K562 (cell line): ENCODE results near the gene PCK2. TPM values are rescaled to one million over a fixed set of nuclear protein-coding genes. Genes with fewer than 3 reads are reported as not detected.

Experiments
- ATAC-seq: fragments of 200-7000 bp; cut with Tn5 transposase; 3 replicates; pipeline ENCODE4 v1.9.1; 2020; ENCODE audit warnings: moderate library complexity
- BruUV-seq: library from RNA; stranded (reverse); fragments of 400-500 nt; replicated peaks from 2 replicates; lab custom pipeline; 2021; lab: Mats Ljungman, UMichigan
- CTCF ChIA-PET: fragments of 300-600 bp; formaldehyde crosslinking; extraction: SDS; loops from one replicate; lab custom pipeline; 2021; ENCODE audit warnings: low intra/inter-chr PET ratio; lab: Yijun Ruan, JAX
- POLR2A ChIA-PET: fragments of 300-600, 350-650 bp; sonication (Branson Sonifier 250); formaldehyde crosslinking; extraction: SDS; loops from one replicate; lab custom pipeline; 2021; ENCODE audit warnings: antibody characterized with exemption, inconsistent platforms; lab: Yijun Ruan, JAX
- DNase-seq, 4 experiments: peaks; one replicate each; pipeline versions ENCODE4 v3.0.0 to v3.0.0-alpha.2; 2011 to 2018; ENCODE audit warnings: low spot score in 3 of 4, mixed read lengths in 3 of 4; ENCODE audit errors: extremely low read depth in 1 of 4
- FAIRE-seq: peaks from 2 replicates; lab custom pipeline; 2011; peaks lifted over from hg19 to GRCh38; lab: Jason Lieb, UNC
- H2AFZ ChIP-seq: 2 replicates; pipeline ENCODE4 v1.6.0; 2011; ENCODE audit warnings: low read depth, low read length, control low read depth, inconsistent platforms
- H3K27ac ChIP-seq: fragments of 200-600 bp; 3 replicates; pipeline ENCODE4 v1.8.0; 2011; ENCODE audit warnings: low read depth, mild to moderate bottlenecking, control low read depth, inconsistent platforms, low read length, moderate library complexity, mixed read lengths; ENCODE audit errors: extremely low read depth
- H3K27me3 ChIP-seq, 2 experiments: fragments of 300-600 bp in 1 of 2; 2 replicates in 1 of 2; 3 replicates in 1 of 2; pipeline versions ENCODE4 v1.6.0 to v1.8.0; 2011; ENCODE audit warnings: inconsistent platforms in 2 of 2, low read length in 2 of 2, mild to moderate bottlenecking in 1 of 2, mixed read lengths in 1 of 2, moderate library complexity in 1 of 2; ENCODE audit not compliant: control insufficient read depth in 2 of 2, insufficient read depth in 2 of 2
- H3K36me3 ChIP-seq: fragments of 300-600 bp; 3 replicates; pipeline ENCODE4 v1.8.0; 2011; ENCODE audit warnings: mild to moderate bottlenecking, low read length, inconsistent platforms; ENCODE audit not compliant: control insufficient read depth, insufficient read depth
- H3K4me1 ChIP-seq, 2 experiments: fragments of 200-600 bp in 1 of 2; replicated peaks in 1 of 2; 2 replicates in 1 of 2; 3 replicates in 1 of 2; pipeline versions ENCODE4 v1.5.1 to v1.8.0; 2011; ENCODE audit warnings: inconsistent platforms in 2 of 2, low read length in 2 of 2, mild to moderate bottlenecking in 1 of 2, mixed read lengths in 1 of 2, moderate library complexity in 1 of 2; ENCODE audit not compliant: control insufficient read depth in 2 of 2, insufficient read depth in 2 of 2
- H3K4me2 ChIP-seq: 2 replicates; pipeline ENCODE4 v1.6.1; 2011; ENCODE audit warnings: low read length, control low read depth, inconsistent platforms, mixed read lengths; ENCODE audit not compliant: insufficient read depth
- H3K4me3 ChIP-seq: fragments of 200-600 bp; sonication (generic), shearing (Covaris generic); 2 replicates; pipeline ENCODE4 v1.5.1; 2016; ENCODE audit warnings: control low read depth, inconsistent platforms
- H3K79me2 ChIP-seq: fragments of 200-600 bp; 3 replicates; pipeline ENCODE4 v1.8.0; 2011; ENCODE audit warnings: low read length, inconsistent platforms; ENCODE audit not compliant: control insufficient read depth, insufficient read depth
- H3K9ac ChIP-seq, 2 experiments: 2 replicates each; pipeline versions ENCODE4 v1.6.0 to v1.6.1; 2011; ENCODE audit warnings: low read depth in 2 of 2, low read length in 2 of 2, control low read depth in 1 of 2, inconsistent platforms in 1 of 2, mild to moderate bottlenecking in 1 of 2, mixed read lengths in 1 of 2; ENCODE audit not compliant: insufficient read depth in 1 of 2
- H3K9me1 ChIP-seq: one replicate; pipeline ENCODE4 v1.6.0; 2011; ENCODE audit warnings: inconsistent platforms, mild to moderate bottlenecking, low read length, moderate library complexity; ENCODE audit not compliant: control insufficient read depth, insufficient read depth
- H3K9me3 ChIP-seq: replicated peaks from 2 replicates; pipeline ENCODE4 v1.5.1; 2011; ENCODE audit warnings: low read depth, low read length, inconsistent platforms; ENCODE audit not compliant: control insufficient read depth, insufficient read depth
- H4K20me1 ChIP-seq: replicated peaks from 2 replicates; pipeline ENCODE4 v1.6.1; 2011; ENCODE audit warnings: low read length, inconsistent platforms, mixed read lengths; ENCODE audit not compliant: control insufficient read depth, insufficient read depth
- BDP1 ChIP-seq: IDR thresholded peaks from 3 replicates; pipeline ENCODE4 v1.6.1; 2011; ENCODE audit not compliant: insufficient read length, insufficient read depth
- CCNT2 ChIP-seq: IDR thresholded peaks from 2 replicates; pipeline ENCODE4 v1.6.1; 2011; ENCODE audit warnings: borderline replicate concordance, low read depth, mild to moderate bottlenecking, moderate library complexity, mixed read lengths, low read length; ENCODE audit not compliant: insufficient read length; ENCODE audit errors: extremely low read depth
- ETV6 ChIP-seq, 3 experiments: fragments of 150-350 bp in 1 of 3; sonication (generic) in 1 of 3; formaldehyde crosslinking in 1 of 3; IDR thresholded peaks; 2 replicates each; pipeline versions ENCODE4 v1.6.1 to v1.8.0; 2014 to 2022; ENCODE audit warnings: borderline replicate concordance in 2 of 3, low read depth in 2 of 3, antibody characterized with exemption in 1 of 3, low read length in 1 of 3, mild to moderate bottlenecking in 1 of 3, missing genetic modification reagents in 1 of 3
- JUNB ChIP-seq: fragments of 450-650 bp; formaldehyde crosslinking; conservative IDR thresholded peaks from 2 replicates; pipeline ENCODE4 v1.4.0; 2020; ENCODE audit warnings: mild to moderate bottlenecking
- KAT2B ChIP-seq: IDR thresholded peaks from one replicate; pipeline ENCODE4 v1.6.1; 2012; ENCODE audit warnings: low read depth, mild to moderate bottlenecking, control low read depth, inconsistent platforms, low read length, moderate library complexity
- MAFG ChIP-seq: fragments of 450-650 bp; conservative IDR thresholded peaks from 2 replicates; pipeline ENCODE4 v1.6.1; 2016; ENCODE audit warnings: missing genetic modification characterization, missing compliant biosample characterization
- MECOM ChIP-seq: fragments of 250-450 bp; sonication (Bioruptor Pico); IDR thresholded peaks from 2 replicates; pipeline ENCODE4 v1.8.0; 2022; ENCODE audit warnings: inconsistent platforms
- ZFX ChIP-seq: sonication (generic); formaldehyde crosslinking; IDR thresholded peaks from 2 replicates; pipeline ENCODE4 v1.8.0; 2022; ENCODE audit warnings: mild to moderate bottlenecking, missing genetic modification reagents, moderate library complexity
- ZNF239 ChIP-seq: fragments of 250-450 bp; sonication (Bioruptor Pico); IDR thresholded peaks from 2 replicates; pipeline ENCODE4 v1.4.0; 2020; ENCODE audit warnings: mild to moderate bottlenecking
- ZNF583 ChIP-seq: fragments of 250-450 bp; sonication (Bioruptor Pico); IDR thresholded peaks from 2 replicates; pipeline ENCODE4 v1.4.0; 2020
- WGBS: fragments of 100-300 bp; shearing (Covaris generic); methylation state at CpG from one replicate; pipeline ENCODE4 v1.1.6; 2016; ENCODE audit warnings: low coverage, mixed read lengths; ENCODE audit not compliant: insufficient coverage; ENCODE audit errors: missing lambda C conversion rate; 5-methylcytosine and 5-hydroxymethylcytosine counted together
- in situ Hi-C: fragments of 300-500 bp; cut with MboI; formaldehyde crosslinking; loops from 4 replicates; pipeline ENCODE4 v1.15.0; 2018; ENCODE audit warnings: inconsistent platforms, mixed read lengths
- intact Hi-C: fragments of 100-400 bp; cut with micrococcal nuclease; formaldehyde crosslinking; loops from 2 replicates; pipeline ENCODE4 v1.14.2; 2022
- polyA plus RNA-seq, 8 experiments: library from polyadenylated mRNA; depleted of rRNA in 4 of 8; stranded (reverse) in 5 of 8; unstranded in 3 of 8; fragments of >200 nt; fragmentation: Nextera tagmentation in 2 of 8; fragmentation: Illumina TruSeq in 1 of 8; extraction: Ambion mirVana in 2 of 8; extraction: Trizol in 1 of 8; gene quantifications; 2 replicates each; pipeline versions ENCODE4 v1.2.1 to v1.2.3, GENCODE V29; 2011 to 2014; ENCODE audit warnings: inconsistent platforms in 1 of 8, missing spikeins in 1 of 8
- total RNA-seq, 7 experiments: library from RNA; depleted of rRNA in 6 of 7; stranded (reverse); fragments of >200 nt in 6 of 7; fragmentation: Illumina TruSeq in 2 of 7; extraction: Trizol in 2 of 7; gene quantifications; 2 replicates each; pipeline versions ENCODE4 v1.2.1 to v1.2.3, GENCODE V29; 2011 to 2021; ENCODE audit warnings: low replicate concordance in 1 of 7
- TF ChIP-seq, protein P1 (sequence below): sonication (generic); formaldehyde crosslinking; IDR thresholded peaks from 2 replicates; pipeline ENCODE4 v1.8.0; 2023; ENCODE audit warnings: mild to moderate bottlenecking, missing genetic modification reagents
- TF ChIP-seq, protein P2 (sequence below): fragments of 450-650 bp; IDR thresholded peaks from 2 replicates; pipeline ENCODE4 v1.6.1; 2016; ENCODE audit warnings: low read depth, mild to moderate bottlenecking, moderate library complexity
- TF ChIP-seq, protein P3 (sequence below): sonication (generic); formaldehyde crosslinking; IDR thresholded peaks from 2 replicates; pipeline ENCODE4 v1.8.1; 2023; ENCODE audit warnings: mild to moderate bottlenecking, missing genetic modification reagents
- TF ChIP-seq, protein P4 (sequence below): fragments of 450-650 bp; formaldehyde crosslinking; IDR thresholded peaks from 2 replicates; pipeline ENCODE4 v1.4.0; 2022; ENCODE audit warnings: missing genetic modification characterization

The PCK2 gene
- total and polyA plus RNA-seq, 9 of the 15 experiments (the other 6 are each of a cell fraction or from before 2014, with no cell fraction given), result 3.3 to 60.9 (median 30.4) TPM

DNA sequence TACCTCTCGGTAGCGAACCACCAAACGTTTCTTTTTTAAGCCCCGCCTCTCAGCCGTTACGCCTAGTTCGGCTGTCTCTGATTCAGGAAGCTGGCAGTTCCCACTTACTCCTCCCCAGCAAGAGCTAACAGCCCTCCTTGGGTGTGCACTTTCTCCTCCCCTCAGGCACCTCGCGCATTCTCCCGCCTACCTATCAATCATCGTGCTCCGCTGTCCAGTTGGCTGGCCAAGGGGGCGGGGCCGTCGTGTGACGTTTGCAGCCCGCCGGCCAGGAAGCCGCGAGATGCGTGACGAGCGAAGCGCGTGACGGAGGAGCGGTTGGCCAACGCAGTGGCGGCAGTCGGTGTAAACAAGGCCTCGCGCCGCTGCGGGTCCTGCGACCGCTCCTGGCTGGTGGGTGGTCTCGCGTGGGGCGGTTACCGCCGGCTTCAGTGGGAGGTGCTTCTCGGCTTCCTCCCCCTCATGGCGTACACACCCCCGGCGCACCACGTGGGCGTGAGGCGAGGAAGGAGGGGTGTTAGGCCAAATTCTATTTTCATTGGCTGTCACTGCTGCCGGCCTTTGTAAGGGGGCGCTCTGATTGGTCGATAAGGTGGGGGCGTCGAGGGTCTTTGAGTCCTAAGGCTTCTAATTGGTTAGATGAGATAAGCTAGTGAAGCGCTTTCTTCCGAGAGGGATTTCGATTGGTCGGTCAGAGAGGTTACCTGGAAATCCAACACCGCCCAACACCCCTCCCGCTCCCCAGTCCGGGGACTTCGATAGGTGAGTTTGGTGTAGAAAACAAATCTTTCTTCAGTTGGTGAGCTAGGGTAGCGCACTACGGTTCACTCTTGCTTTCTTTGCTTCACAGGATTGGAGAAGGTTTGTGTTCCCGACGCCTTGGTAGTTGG lies 20.7 kb downstream of the PCK2 start, which contains the start of the genes DCAF11 and NRL:
Gene DCAF11 (plus strand): TSS at position 246 of the 890 bp plus-strand sequence. CDS start 818 bp downstream, outside the sequence.
Gene NRL (minus strand): TSS at position 418 of the 890 bp plus-strand sequence. CDS start 32,101 bp downstream, outside the sequence.
- Histone ChIP-seq H4K20me1 (no peaks in the 10 kb centered on the region), H3K79me2 (peaks cover 18% of the 10 kb centered on the region), H3K4me3 (peak within 1 kb of the TSS; percentile 51), H3K36me3 (peaks cover 36% of the 10 kb centered on the region; the same call in 2 of the 3 replicates), H3K9me3 (no peaks in the 10 kb centered on the region), H3K4me2 (peak within 1 kb of the TSS; percentile 94), H3K4me1 (peaks cover 10% of the 10 kb centered on the region in 2 experiments; a peak in 4 of 5 replicates), H3K9ac (peak within 1 kb of the TSS; percentile 89 to 97), H3K9me1 (no peaks in the 10 kb centered on the region), H2AFZ (peak within 1 kb of the TSS; percentile 98), H3K27ac (peak within 1 kb of the TSS; percentile 95), H3K27me3 (no peaks in the 10 kb centered on the region)
- FAIRE-seq (peak; percentile 100), DNase-seq (peak; percentile 88 to 97 (median 93)), ATAC-seq (peak; percentile 91)
- in situ Hi-C loops, result no loop called here
- CTCF ChIA-PET, result interaction anchor here (0.6 kb wide), 1 partner anchor 313 kb away, joined by 3 read pairs; no protein-coding TSS in a partner anchor
- intact Hi-C loops, result loop anchor here (2.0 kb wide), 2 partner anchors 20 to 32 kb away; partner anchors contain the start of genes PCK2, PSME2 and RNF31
- POLR2A ChIA-PET, result interaction anchor here (0.6 to 5.0 kb wide), 24 partner anchors 7 to 1891 kb away, joined by 3 to 38 read pairs (median 4); partner anchors contain the start of genes CHMP4A, DHRS1, EMC9 and NOP9
- BruUV-seq, result no TSS peak
- WGBS, result under 1% methylated on average over 52 of the region's 65 CpGs
- TF ChIP-seq MAFG (tag) (no peak), JUNB (CRISPR knock-in tag) (no peak), ZFX (CRISPR knock-in tag) (peak; percentile 82), KAT2B (no peak), MECOM (CRISPR knock-in tag) (no peak), ZNF583 (CRISPR knock-in tag) (no peak), ETV6 (IDR thresholded peaks at IDR 0.05; ENCODE audit: borderline replicate concordance in 1 of 2, low read depth in 2 of 2, low read length in 1 of 2) (no peak), ETV6 (CRISPR knock-in tag; IDR thresholded peaks at IDR 0.05; ENCODE audit: borderline replicate concordance) (no peak), ZNF239 (CRISPR knock-in tag) (no peak), CCNT2 (peak; percentile 52), BDP1 (no peak)
- TF ChIP-seq, protein P1, sequence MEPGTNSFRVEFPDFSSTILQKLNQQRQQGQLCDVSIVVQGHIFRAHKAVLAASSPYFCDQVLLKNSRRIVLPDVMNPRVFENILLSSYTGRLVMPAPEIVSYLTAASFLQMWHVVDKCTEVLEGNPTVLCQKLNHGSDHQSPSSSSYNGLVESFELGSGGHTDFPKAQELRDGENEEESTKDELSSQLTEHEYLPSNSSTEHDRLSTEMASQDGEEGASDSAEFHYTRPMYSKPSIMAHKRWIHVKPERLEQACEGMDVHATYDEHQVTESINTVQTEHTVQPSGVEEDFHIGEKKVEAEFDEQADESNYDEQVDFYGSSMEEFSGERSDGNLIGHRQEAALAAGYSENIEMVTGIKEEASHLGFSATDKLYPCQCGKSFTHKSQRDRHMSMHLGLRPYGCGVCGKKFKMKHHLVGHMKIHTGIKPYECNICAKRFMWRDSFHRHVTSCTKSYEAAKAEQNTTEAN (CRISPR knock-in tag), result no peak
- TF ChIP-seq, protein P2, sequence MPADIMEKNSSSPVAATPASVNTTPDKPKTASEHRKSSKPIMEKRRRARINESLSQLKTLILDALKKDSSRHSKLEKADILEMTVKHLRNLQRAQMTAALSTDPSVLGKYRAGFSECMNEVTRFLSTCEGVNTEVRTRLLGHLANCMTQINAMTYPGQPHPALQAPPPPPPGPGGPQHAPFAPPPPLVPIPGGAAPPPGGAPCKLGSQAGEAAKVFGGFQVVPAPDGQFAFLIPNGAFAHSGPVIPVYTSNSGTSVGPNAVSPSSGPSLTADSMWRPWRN, result peak; percentile 5; the same call in 1 of the 2 replicates
- TF ChIP-seq, protein P3, sequence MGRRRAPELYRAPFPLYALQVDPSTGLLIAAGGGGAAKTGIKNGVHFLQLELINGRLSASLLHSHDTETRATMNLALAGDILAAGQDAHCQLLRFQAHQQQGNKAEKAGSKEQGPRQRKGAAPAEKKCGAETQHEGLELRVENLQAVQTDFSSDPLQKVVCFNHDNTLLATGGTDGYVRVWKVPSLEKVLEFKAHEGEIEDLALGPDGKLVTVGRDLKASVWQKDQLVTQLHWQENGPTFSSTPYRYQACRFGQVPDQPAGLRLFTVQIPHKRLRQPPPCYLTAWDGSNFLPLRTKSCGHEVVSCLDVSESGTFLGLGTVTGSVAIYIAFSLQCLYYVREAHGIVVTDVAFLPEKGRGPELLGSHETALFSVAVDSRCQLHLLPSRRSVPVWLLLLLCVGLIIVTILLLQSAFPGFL (CRISPR knock-in tag), result no peak
- TF ChIP-seq, protein P4, sequence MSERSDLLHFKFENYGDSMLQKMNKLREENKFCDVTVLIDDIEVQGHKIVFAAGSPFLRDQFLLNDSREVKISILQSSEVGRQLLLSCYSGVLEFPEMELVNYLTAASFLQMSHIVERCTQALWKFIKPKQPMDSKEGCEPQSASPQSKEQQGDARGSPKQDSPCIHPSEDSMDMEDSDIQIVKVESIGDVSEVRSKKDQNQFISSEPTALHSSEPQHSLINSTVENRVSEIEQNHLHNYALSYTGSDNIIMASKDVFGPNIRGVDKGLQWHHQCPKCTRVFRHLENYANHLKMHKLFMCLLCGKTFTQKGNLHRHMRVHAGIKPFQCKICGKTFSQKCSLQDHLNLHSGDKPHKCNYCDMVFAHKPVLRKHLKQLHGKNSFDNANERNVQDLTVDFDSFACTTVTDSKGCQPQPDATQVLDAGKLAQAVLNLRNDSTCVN (CRISPR knock-in tag), result no peak
